GM10248 (cell line): ENCODE results near the gene SCN8A.
"Not testable (repeated sequence)": the region's sequence is repeated elsewhere in the genome, so short reads cannot be mapped to it uniquely, and the experiment has no call there.

Experiments used
- CTCF ChIA-PET: fragments of 300-600 bp; sonication (Branson Sonifier 250); formaldehyde crosslinking; extraction: SDS; loops from one replicate; lab custom pipeline; 2021; ENCODE audit warnings: antibody characterized with exemption; lab: Yijun Ruan, JAX
- POLR2A ChIA-PET: fragments of 350-650 bp; sonication (Branson Sonifier 250); formaldehyde crosslinking; extraction: SDS; loops from one replicate; lab custom pipeline; 2020; ENCODE audit warnings: antibody characterized with exemption; lab: Yijun Ruan, JAX
- DNase-seq: peaks from one replicate; pipeline ENCODE4 v3.0.0; 2012; ENCODE audit errors: extremely low spot score
- TF ChIP-seq, protein P1 (sequence below): IDR thresholded peaks from 2 replicates; pipeline ENCODE4 v1.5.1; 2012; ENCODE audit warnings: mild to moderate bottlenecking, low read depth; ENCODE audit errors: extremely low read depth, missing control alignments, control extremely low read depth

SCN8A gene

DNA sequence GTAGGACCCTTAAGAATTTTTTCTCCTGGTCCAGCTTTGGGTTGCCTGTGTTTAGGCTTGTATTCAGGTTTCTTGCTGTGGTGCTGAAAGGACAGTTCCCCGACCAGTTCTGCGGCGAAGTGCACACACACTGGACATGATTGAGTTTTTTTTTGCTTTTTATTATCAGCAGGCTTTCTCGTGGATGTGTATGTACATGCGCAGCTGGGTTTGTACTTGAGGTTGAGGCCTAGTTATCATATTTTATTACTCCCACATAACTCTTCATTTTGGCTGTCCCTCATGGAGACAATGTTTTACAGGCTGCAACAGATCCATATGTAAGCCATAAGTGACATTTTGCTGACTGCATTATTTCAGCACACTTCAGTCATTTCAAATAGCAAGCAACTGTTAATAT is 2.5 kb downstream of the SCN8A start:
- ChIA-PET POLR2A (no interaction called here), CTCF (interaction anchor here (1.0 kb wide), 1 partner anchor 16 kb away, joined by 3 read pairs; no protein-coding TSS in a partner anchor)
- TF ChIP-seq, protein P1, sequence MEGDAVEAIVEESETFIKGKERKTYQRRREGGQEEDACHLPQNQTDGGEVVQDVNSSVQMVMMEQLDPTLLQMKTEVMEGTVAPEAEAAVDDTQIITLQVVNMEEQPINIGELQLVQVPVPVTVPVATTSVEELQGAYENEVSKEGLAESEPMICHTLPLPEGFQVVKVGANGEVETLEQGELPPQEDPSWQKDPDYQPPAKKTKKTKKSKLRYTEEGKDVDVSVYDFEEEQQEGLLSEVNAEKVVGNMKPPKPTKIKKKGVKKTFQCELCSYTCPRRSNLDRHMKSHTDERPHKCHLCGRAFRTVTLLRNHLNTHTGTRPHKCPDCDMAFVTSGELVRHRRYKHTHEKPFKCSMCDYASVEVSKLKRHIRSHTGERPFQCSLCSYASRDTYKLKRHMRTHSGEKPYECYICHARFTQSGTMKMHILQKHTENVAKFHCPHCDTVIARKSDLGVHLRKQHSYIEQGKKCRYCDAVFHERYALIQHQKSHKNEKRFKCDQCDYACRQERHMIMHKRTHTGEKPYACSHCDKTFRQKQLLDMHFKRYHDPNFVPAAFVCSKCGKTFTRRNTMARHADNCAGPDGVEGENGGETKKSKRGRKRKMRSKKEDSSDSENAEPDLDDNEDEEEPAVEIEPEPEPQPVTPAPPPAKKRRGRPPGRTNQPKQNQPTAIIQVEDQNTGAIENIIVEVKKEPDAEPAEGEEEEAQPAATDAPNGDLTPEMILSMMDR, result no peak
- DNase-seq, result no peak

DNA sequence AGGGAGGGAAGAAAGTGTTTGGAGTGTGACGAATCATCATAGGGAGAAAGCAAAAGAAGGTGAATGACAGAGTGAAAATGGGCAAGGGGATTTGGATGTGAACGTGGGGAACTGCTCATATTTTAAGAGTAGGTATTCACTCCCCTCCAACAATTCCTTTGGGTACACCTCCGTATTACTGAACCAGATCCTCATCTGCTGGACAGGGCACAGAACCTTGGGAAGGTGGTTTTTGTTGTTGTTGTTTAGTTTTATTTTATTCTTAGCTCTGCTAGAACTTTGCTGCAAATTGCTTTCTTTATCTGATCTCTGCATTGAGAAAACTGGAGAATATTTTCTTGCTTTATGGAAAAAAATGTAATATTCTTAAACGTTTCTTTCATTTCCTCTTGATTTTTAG is 7.1 kb downstream of the SCN8A start:
- TF ChIP-seq, protein P1, result no peak
- DNase-seq, result no peak
- ChIA-PET POLR2A (no interaction called here), CTCF (no interaction called here)

DNA sequence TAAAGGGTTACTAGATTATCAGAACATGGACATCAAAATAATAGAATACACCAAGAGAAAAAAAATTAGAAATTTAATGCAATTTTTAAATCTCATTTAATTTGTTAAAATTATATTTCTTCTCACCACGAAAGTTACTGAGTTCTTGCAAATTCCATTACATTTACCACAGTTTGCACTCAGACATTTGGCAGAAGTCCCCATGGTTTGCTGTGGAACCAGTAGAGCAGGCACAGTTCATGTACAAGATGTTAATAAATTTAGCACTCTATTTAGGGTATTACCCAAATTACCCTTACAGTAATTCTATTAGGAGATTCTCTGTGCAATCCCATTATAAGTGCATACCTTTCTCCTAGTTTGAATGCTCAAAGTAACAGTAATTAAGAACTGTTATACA is 9.7 kb downstream of the SCN8A start:
- TF ChIP-seq, protein P1, result no peak
- no peak for DNase-seq
- CTCF ChIA-PET, result no interaction called here
- POLR2A ChIA-PET, result no interaction called here

DNA sequence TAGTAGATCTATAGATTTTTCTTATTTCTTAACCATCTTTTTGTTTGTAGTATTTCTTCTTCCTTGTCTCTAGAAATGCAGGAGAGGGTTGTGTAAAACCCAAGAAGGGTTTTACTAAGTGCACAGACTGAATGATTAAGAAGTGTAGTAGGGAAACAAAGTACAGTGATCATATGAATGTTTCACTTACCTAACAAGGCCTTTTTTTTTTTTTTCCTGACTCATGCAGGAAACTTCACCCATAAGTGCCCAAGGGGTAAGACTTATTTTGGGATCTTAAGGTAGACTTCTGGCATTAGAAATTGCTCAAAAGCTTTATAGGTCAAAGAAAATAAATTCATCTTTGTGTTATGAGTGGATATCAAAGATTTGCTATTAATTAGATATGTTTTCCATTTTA is 10.2 kb downstream of the SCN8A start:
- CTCF ChIA-PET, result no interaction called here
- POLR2A ChIA-PET, result no interaction called here
- TF ChIP-seq, protein P1, result no peak
- DNase-seq, result no peak

DNA sequence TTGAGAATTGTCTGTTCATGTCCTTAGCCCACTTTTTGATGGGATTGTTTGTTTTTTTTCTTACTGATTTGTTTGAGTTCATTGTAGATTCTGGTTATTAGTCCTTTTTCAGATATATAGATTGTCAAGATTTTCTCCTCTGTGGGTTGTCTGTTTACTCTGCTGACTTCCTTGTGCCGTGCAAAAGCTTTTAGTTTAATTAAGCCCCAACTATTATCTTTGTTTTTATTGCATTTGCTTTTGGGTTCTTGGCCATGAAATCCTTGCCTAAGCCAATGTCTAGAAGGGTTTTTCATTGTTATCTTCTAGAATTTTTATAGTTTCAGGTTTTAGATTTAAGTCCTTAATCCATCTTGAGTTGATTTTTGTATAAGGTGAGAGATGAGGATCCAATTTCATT is 14.9 kb downstream of the SCN8A start:
- CTCF ChIA-PET, DNase-seq, POLR2A ChIA-PET: not testable (repeated sequence)

DNA sequence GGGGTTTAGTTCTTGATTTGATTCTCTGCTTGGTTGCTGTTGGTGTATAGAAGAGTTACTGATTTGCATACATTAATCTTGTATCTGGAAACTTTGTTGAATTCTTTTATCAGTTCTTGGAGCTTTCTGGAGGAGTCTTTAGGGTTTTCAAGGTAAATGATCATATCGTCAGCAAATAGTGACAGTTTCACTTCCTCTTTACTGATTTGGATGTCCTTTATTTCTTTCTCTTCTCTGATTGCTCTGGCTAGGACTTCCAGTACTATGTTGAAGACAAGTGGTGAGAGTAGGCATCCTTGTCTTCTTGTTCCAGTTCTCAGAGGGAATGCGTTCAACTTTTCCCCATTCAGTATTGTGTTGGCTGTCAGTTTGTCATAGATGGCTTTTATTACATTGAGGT is 16.2 kb downstream of the SCN8A start:
- DNase-seq, CTCF ChIA-PET, POLR2A ChIA-PET: not testable (repeated sequence)

DNA sequence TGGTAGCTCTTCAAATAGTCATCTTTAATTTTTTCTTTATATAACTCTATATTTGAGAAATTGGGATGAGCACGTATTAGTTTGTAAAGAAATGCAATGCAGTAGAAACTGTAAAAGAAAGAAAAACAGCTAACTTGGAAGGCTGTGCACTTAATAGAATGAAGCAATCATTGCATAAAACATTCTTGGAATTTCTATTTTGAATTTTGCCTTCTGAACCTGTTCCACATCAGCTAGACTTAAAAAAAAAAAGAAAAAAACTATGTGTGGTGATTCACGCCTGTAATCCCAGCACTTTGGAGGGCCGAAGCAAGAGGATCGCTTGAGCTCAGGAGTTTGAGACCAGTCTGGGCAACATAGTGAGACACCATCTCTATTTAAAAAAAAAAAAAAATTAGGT is 29.4 kb downstream of the SCN8A start:
- no peak for DNase-seq
- CTCF ChIA-PET, result interaction anchor here (1.1 kb wide), 1 partner anchor 87 kb away, joined by 3 read pairs; no protein-coding TSS in a partner anchor
- TF ChIP-seq, protein P1, result no peak
- POLR2A ChIA-PET, result no interaction called here
